ENCODE measurements around the gene PPARA.

- TF ChIP-seq, protein P1, sequence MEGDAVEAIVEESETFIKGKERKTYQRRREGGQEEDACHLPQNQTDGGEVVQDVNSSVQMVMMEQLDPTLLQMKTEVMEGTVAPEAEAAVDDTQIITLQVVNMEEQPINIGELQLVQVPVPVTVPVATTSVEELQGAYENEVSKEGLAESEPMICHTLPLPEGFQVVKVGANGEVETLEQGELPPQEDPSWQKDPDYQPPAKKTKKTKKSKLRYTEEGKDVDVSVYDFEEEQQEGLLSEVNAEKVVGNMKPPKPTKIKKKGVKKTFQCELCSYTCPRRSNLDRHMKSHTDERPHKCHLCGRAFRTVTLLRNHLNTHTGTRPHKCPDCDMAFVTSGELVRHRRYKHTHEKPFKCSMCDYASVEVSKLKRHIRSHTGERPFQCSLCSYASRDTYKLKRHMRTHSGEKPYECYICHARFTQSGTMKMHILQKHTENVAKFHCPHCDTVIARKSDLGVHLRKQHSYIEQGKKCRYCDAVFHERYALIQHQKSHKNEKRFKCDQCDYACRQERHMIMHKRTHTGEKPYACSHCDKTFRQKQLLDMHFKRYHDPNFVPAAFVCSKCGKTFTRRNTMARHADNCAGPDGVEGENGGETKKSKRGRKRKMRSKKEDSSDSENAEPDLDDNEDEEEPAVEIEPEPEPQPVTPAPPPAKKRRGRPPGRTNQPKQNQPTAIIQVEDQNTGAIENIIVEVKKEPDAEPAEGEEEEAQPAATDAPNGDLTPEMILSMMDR (IDR thresholded peaks at IDR 0.05) = no peak
- no peak for TF ChIP-seq ZFX (IDR thresholded peaks at IDR 0.05; ENCODE audit: borderline replicate concordance)
These were observed 47.6 kb upstream of the PPARA start for GRCh38 chr22:46102752-46103151.
